OCI-LY1 (cell line): ENCODE data around the gene IRAK3.
"Not testable (repeated sequence)": the region's sequence is repeated elsewhere in the genome, so short reads cannot be mapped to it uniquely, and the experiment has no call there.

ENCODE experiments used
- H2AFZ ChIP-seq: fragments of 200-600 bp; sonication (generic), shearing (Covaris generic); 2 replicates; pipeline ENCODE4 v1.6.0; 2014; ENCODE audit warnings: antibody characterized with exemption, mild to moderate bottlenecking, low read length
- H3F3A ChIP-seq: fragments of 200-600 bp; sonication (generic), shearing (Covaris generic); 2 replicates; pipeline ENCODE4 v1.6.0; 2014; ENCODE audit warnings: mild to moderate bottlenecking, antibody characterized with exemption, low read length, moderate library complexity; ENCODE audit not compliant: insufficient read depth
- H3K27ac ChIP-seq: fragments of 200-600 bp; sonication (generic); 2 replicates; pipeline ENCODE4 v1.5.1; 2014; ENCODE audit warnings: low read length, mixed run types, mild to moderate bottlenecking, low read depth; ENCODE audit not compliant: poor library complexity, severe bottlenecking
- H3K27me3 ChIP-seq: fragments of 200-600 bp; sonication (generic); 2 replicates; pipeline ENCODE4 v1.6.0; 2014; ENCODE audit warnings: antibody characterized with exemption, mild to moderate bottlenecking, low read length, moderate library complexity; ENCODE audit not compliant: insufficient read depth
- H3K36me3 ChIP-seq: fragments of 200-600 bp; sonication (generic); 2 replicates; pipeline ENCODE4 v1.6.1; 2014; ENCODE audit warnings: mild to moderate bottlenecking, antibody characterized with exemption, low read length, moderate library complexity, mixed read lengths; ENCODE audit not compliant: insufficient read depth
- H3K4me1 ChIP-seq: fragments of 200-600 bp; sonication (generic); 2 replicates; pipeline ENCODE4 v1.5.1; 2014; ENCODE audit warnings: mild to moderate bottlenecking, low read length, moderate library complexity; ENCODE audit not compliant: insufficient read depth, severe bottlenecking
- H3K4me2 ChIP-seq: fragments of 200-600 bp; sonication (generic), shearing (Covaris generic); 2 replicates; pipeline ENCODE4 v1.6.1; 2014; ENCODE audit warnings: low read length
- H3K4me3 ChIP-seq: fragments of 200-600 bp; sonication (generic); 2 replicates; pipeline ENCODE4 v1.5.1; 2014; ENCODE audit warnings: low read length, low read depth, mild to moderate bottlenecking, mixed read lengths; ENCODE audit not compliant: poor library complexity, severe bottlenecking
- H3K79me2 ChIP-seq: fragments of 200-600 bp; shearing (Covaris generic); 2 replicates; pipeline ENCODE4 v1.6.1; 2016; ENCODE audit warnings: mixed run types, low read length, mixed read lengths; ENCODE audit not compliant: insufficient read depth
- H3K9ac ChIP-seq: fragments of 200-600 bp; sonication (generic), shearing (Covaris generic); 2 replicates; pipeline ENCODE4 v1.6.1; 2014; ENCODE audit warnings: mild to moderate bottlenecking, low read length, mixed read lengths
- H3K9me2 ChIP-seq: fragments of 200-600 bp; sonication (generic), shearing (Covaris generic); 2 replicates; pipeline ENCODE4 v1.6.1; 2014; ENCODE audit warnings: low read depth, mild to moderate bottlenecking, low read length, mixed read lengths
- H3K9me3 ChIP-seq: fragments of 200-600 bp; shearing (Covaris generic); 2 replicates; pipeline ENCODE4 v1.6.1; 2014; ENCODE audit warnings: low read length, mixed read lengths
- H4K20me1 ChIP-seq: fragments of 200-600 bp; sonication (generic), shearing (Covaris generic); 2 replicates; pipeline ENCODE4 v1.6.0; 2016; ENCODE audit warnings: mild to moderate bottlenecking, low read length; ENCODE audit not compliant: insufficient read depth
- EZH2 ChIP-seq: fragments of 200-600 bp; sonication (generic), shearing (Covaris generic); IDR thresholded peaks from 2 replicates; pipeline ENCODE4 v1.8.0; 2017; ENCODE audit warnings: borderline replicate concordance, mixed run types, mild to moderate bottlenecking, antibody characterized with exemption, low read length, moderate library complexity, mixed read lengths
- TF ChIP-seq, protein P1 (sequence below): fragments of 200-600 bp; sonication (generic), shearing (Covaris generic); IDR thresholded peaks from 2 replicates; pipeline ENCODE4 v1.5.1; 2017; ENCODE audit warnings: mild to moderate bottlenecking, antibody characterized with exemption, low read length, moderate library complexity, mixed read lengths

Gene IRAK3

DNA sequence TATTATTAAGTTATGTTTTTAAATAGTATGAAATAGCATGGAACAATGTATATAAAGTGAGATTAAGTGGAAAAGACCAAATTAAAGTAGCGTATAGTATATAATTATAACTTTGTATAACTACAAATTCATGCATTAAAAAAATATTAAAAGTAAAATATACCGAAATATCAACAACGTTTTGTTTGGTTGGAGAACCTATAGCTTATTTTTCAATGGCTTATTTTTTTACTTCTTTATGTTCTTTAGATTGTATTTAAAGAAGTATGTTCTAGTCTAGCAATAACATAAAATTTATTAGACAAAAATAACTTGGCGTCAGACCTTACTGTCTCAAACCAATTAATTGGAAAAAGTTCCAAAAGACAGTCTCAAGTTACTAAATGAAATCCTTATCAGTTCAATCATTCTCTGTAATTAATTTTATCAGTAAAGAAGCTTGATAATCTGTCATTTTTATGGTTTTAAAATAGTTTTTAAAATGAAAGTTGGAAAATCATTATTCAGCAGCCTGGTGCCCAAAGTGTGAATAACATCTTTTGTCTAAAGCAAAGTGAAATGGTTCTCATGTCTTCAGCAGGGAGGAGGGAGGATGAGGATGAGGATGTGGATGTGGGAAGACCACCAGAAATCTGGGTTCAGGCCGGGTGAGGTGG, 46.7 kb downstream of the IRAK3 start:
- no peaks in the 10 kb centered on the region for H3K27me3 ChIP-seq
- H3K4me3 ChIP-seq, result peak overlapping the region; percentile 64
- H4K20me1 ChIP-seq, result no peaks in the 10 kb centered on the region
- no peak overlapping the region for H3K27ac ChIP-seq
- TF ChIP-seq, protein P1, sequence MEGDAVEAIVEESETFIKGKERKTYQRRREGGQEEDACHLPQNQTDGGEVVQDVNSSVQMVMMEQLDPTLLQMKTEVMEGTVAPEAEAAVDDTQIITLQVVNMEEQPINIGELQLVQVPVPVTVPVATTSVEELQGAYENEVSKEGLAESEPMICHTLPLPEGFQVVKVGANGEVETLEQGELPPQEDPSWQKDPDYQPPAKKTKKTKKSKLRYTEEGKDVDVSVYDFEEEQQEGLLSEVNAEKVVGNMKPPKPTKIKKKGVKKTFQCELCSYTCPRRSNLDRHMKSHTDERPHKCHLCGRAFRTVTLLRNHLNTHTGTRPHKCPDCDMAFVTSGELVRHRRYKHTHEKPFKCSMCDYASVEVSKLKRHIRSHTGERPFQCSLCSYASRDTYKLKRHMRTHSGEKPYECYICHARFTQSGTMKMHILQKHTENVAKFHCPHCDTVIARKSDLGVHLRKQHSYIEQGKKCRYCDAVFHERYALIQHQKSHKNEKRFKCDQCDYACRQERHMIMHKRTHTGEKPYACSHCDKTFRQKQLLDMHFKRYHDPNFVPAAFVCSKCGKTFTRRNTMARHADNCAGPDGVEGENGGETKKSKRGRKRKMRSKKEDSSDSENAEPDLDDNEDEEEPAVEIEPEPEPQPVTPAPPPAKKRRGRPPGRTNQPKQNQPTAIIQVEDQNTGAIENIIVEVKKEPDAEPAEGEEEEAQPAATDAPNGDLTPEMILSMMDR, result no peak
- TF ChIP-seq EZH2, result no peak
- peaks cover 10% of the 10 kb centered on the region for H3K4me1 ChIP-seq
- H3K9ac ChIP-seq, result peak overlapping the region; percentile 62; the same call in 1 of the 2 replicates
- no peaks in the 10 kb centered on the region for H3F3A ChIP-seq
- H3K36me3 ChIP-seq, result no peaks in the 10 kb centered on the region
- H3K9me3 ChIP-seq, result no peaks in the 10 kb centered on the region
- H3K4me2 ChIP-seq, result peak overlapping the region; percentile 74
- H3K9me2 ChIP-seq, result no peaks in the 10 kb centered on the region
- no peaks in the 10 kb centered on the region for H3K79me2 ChIP-seq
- 0 out of 2 replicates have a peak overlapping the region, but pooled peaks have one; percentile 63 for H2AFZ ChIP-seq

DNA sequence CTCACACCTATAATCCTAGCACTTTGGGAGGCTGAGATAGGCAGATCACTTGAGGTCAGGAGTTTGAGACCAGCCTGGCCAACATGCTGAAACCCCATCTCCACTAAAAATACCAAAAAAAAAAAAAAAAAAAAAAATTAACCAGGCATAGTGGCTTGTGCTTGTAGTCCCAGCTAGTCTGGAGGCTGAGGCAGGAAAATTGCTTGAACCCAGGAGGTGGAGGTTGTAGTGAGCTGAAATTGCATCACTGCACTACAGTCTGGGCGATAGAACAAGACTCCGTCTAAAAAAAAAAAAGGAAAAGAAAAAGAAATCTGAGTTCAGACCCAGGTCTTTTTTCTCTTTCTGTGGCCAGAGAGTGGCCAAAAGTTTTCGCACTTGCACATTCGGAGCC, 47.3 kb downstream of the IRAK3 start:
- not testable (repeated sequence) for H4K20me1 ChIP-seq, H3K79me2 ChIP-seq, H3K27ac ChIP-seq, H3K9ac ChIP-seq, H3K9me2 ChIP-seq, H3K4me2 ChIP-seq, H3F3A ChIP-seq, H3K9me3 ChIP-seq, H3K4me3 ChIP-seq, H3K27me3 ChIP-seq, H2AFZ ChIP-seq, H3K36me3 ChIP-seq
- H3K4me1 ChIP-seq, result peaks cover 10% of the 10 kb centered on the region

DNA sequence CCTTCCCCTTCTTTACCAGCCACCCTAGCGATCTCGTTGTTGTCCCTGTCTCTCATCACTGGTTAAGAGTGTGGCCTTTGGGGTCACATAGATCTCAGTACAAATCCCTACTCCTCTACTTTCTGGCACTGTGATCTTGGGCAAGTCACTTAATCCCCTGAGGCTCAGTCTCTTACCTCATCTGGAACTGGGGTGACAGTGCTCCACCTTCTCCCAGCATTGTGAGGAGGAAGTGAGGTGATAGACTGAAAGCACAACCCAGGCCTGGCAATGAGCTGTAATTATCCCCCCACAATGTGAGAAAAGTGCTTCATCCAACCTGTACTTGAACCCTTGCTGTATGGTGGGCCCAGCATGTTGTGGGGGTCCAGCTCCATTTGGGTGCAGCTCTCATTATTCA, 48.0 kb downstream of the IRAK3 start:
- Histone ChIP-seq H3K9me2 (no peaks in the 10 kb centered on the region), H3K36me3 (no peaks in the 10 kb centered on the region), H3K79me2 (no peaks in the 10 kb centered on the region), H2AFZ (no peak overlapping the region), H3K9me3 (no peaks in the 10 kb centered on the region), H3K9ac (no peak overlapping the region), H3K27me3 (no peaks in the 10 kb centered on the region), H3K4me3 (no peak overlapping the region), H4K20me1 (no peaks in the 10 kb centered on the region), H3K4me2 (no peak overlapping the region), H3K27ac (no peak overlapping the region), H3F3A (no peaks in the 10 kb centered on the region), H3K4me1 (peaks cover 10% of the 10 kb centered on the region)
- TF ChIP-seq, protein P1, result no peak

DNA sequence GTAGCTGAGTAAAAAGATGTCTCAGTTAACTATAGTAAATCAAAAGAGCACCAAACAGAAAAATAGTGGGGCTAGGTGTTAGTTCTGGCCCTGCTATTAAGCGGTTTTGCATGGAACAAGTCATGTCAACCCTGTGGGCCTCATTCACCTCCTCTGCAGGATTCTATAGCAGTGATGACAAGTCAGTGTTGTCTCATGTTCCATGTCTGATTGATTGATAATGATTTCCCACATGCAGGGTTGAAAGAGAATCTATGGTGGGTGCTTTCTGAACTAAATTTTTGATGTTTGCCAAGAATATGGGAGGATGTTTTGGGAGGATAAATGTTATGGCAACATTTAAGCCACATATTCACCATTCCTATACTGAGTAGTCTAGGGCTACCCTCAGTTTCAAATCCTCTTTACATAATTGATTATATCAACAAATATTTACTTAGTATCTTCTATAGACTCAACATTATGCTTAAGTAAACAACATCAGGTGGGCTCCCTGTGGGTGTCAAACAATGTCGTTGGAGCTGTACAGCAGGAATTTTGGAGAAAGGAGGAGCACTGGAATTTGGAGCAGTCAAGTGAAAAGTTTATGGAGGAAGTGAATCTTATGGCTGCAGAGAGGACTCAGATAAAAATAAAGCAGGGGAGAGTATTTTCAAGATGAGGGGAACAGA, 48.6 kb downstream of the IRAK3 start:
- Histone ChIP-seq H3F3A (no peaks in the 10 kb centered on the region), H3K27ac (no peak overlapping the region), H3K79me2 (no peaks in the 10 kb centered on the region), H3K9ac (no peak overlapping the region), H4K20me1 (no peaks in the 10 kb centered on the region), H3K4me1 (peaks cover 10% of the 10 kb centered on the region), H3K4me2 (no peak overlapping the region), H3K36me3 (no peaks in the 10 kb centered on the region), H2AFZ (no peak overlapping the region), H3K4me3 (no peak overlapping the region), H3K27me3 (no peaks in the 10 kb centered on the region), H3K9me2 (no peaks in the 10 kb centered on the region), H3K9me3 (no peaks in the 10 kb centered on the region)
- TF ChIP-seq, protein P1, result no peak
- no peak for TF ChIP-seq EZH2
